Subcutaneous abdominal adipose tissue (tissue), 5 donors: Measurements from ENCODE around the gene MAP3K19.
"Not testable (repeated sequence)": the region's sequence is repeated elsewhere in the genome, so short reads cannot be mapped to it uniquely, and the experiment has no call there.

Experiments
- H3K27ac ChIP-seq: one replicate; pipeline ENCODE4 v1.7.0; 2013; ENCODE audit warnings: low read depth, mild to moderate bottlenecking, inconsistent platforms, low read length, moderate library complexity
- H3K27me3 ChIP-seq, 5 donors: one replicate each; pipeline ENCODE4 v1.7.0; 2013; ENCODE audit warnings: low read length in 5 of 5, inconsistent platforms in 1 of 5; ENCODE audit not compliant: control insufficient read depth in 5 of 5, insufficient read depth in 4 of 5
- H3K36me3 ChIP-seq, 5 donors: one replicate each; pipeline ENCODE4 v1.7.0; 2013; ENCODE audit warnings: low read length in 5 of 5; ENCODE audit not compliant: control insufficient read depth in 5 of 5, insufficient read depth in 5 of 5
- H3K4me1 ChIP-seq, 5 donors: one replicate each; pipeline ENCODE4 v1.7.0; 2013; ENCODE audit warnings: low read length in 5 of 5, mild to moderate bottlenecking in 3 of 5, moderate library complexity in 1 of 5; ENCODE audit not compliant: control insufficient read depth in 5 of 5, insufficient read depth in 5 of 5
- H3K4me3 ChIP-seq, 5 donors: one replicate each; pipeline ENCODE4 v1.7.0; 2013; ENCODE audit warnings: low read length in 5 of 5, low read depth in 1 of 5
- H3K9ac ChIP-seq, 5 donors: one replicate each; pipeline ENCODE4 v1.7.0; 2013; ENCODE audit warnings: low read length in 5 of 5, mild to moderate bottlenecking in 4 of 5, moderate library complexity in 3 of 5
- H3K9me3 ChIP-seq, 5 donors: one replicate each; pipeline ENCODE4 v1.7.0; 2013; ENCODE audit warnings: low read length in 5 of 5; ENCODE audit not compliant: control insufficient read depth in 5 of 5
- donor health status: healthy.
- donor health status: healthy.
- donor health status: healthy.
- donor health status: healthy.
- donor health status: healthy.

Gene MAP3K19

GRCh38 chr2:134973241-134974138 is 73.8 kb downstream of the MAP3K19 start:
- Histone ChIP-seq H3K9ac (no peak overlapping the region), H3K36me3 (no peaks in the 10 kb centered on the region), H3K27ac (no peak overlapping the region), H3K9me3 (peaks cover 0 to 12% (median 5%) of the 10 kb centered on the region in 5 donors), H3K27me3 (no peaks in the 10 kb centered on the region), H3K4me3 (no peak overlapping the region), H3K4me1 (peaks cover 0 to 5% (median 3%) of the 10 kb centered on the region in 5 donors)

- H3K27me3 ChIP-seq, H3K9me3 ChIP-seq, H3K27ac ChIP-seq, H3K4me1 ChIP-seq, H3K36me3 ChIP-seq, H3K4me3 ChIP-seq, H3K9ac ChIP-seq: not testable (repeated sequence)
Measured at GRCh38 chr2:134967166-134967565, 80.1 kb downstream of the MAP3K19 start.

- Histone ChIP-seq H3K9me3 (no peaks in the 10 kb centered on the region), H3K4me1 (no peaks in the 10 kb centered on the region), H3K36me3 (peaks cover 34 to 43% (median 40%) of the 10 kb centered on the region in 5 donors), H3K4me3 (no peak overlapping the region), H3K9ac (no peak overlapping the region), H3K27me3 (no peaks in the 10 kb centered on the region), H3K27ac (no peak overlapping the region)
Measured at GRCh38 chr2:134957477-134957876, 89.8 kb downstream of the MAP3K19 start.

GRCh38 chr2:134955744-134956143 is 91.5 kb downstream of the MAP3K19 start:
- Histone ChIP-seq H3K36me3 (peaks cover 38 to 53% (median 49%) of the 10 kb centered on the region in 5 donors), H3K9ac (no peak overlapping the region), H3K4me3 (no peak overlapping the region), H3K27ac (no peak overlapping the region), H3K4me1 (no peaks in the 10 kb centered on the region), H3K9me3 (no peaks in the 10 kb centered on the region), H3K27me3 (no peaks in the 10 kb centered on the region)

- Histone ChIP-seq H3K4me3 (no peak overlapping the region), H3K9me3 (no peaks in the 10 kb centered on the region), H3K27me3 (no peaks in the 10 kb centered on the region), H3K27ac (no peak overlapping the region), H3K4me1 (no peaks in the 10 kb centered on the region), H3K36me3 (peaks cover 47 to 68% (median 53%) of the 10 kb centered on the region in 5 donors), H3K9ac (no peak overlapping the region)
Measured at GRCh38 chr2:134954065-134954464, 93.2 kb downstream of the MAP3K19 start.

GRCh38 chr2:134952608-134953007 is 94.6 kb downstream of the MAP3K19 start:
- Histone ChIP-seq H3K36me3 (peaks cover 57 to 79% (median 64%) of the 10 kb centered on the region in 5 donors), H3K9ac (no peak overlapping the region), H3K4me3 (no peak overlapping the region), H3K27me3 (no peaks in the 10 kb centered on the region), H3K27ac (no peak overlapping the region), H3K4me1 (no peaks in the 10 kb centered on the region), H3K9me3 (no peaks in the 10 kb centered on the region)

GRCh38 chr2:134950886-134951285 is 96.4 kb downstream of the MAP3K19 start:
- Histone ChIP-seq H3K4me3 (no peak overlapping the region), H3K27ac (no peak overlapping the region)

GRCh38 chr2:134949981-134950708 is 97.1 kb downstream of the MAP3K19 start:
- H3K27me3 ChIP-seq, result no peaks in the 10 kb centered on the region
- no peak overlapping the region for H3K9ac ChIP-seq
- no peak overlapping the region for H3K27ac ChIP-seq
- H3K4me1 ChIP-seq, result no peaks in the 10 kb centered on the region
- H3K4me3 ChIP-seq, result no peak overlapping the region
- peaks cover 50 to 76% (median 60%) of the 10 kb centered on the region in 5 donors for H3K36me3 ChIP-seq
- no peaks in the 10 kb centered on the region for H3K9me3 ChIP-seq

More at GRCh38 chr2:134950886-134951285, 96.4 kb downstream of the MAP3K19 start:
- peaks cover 55 to 80% (median 61%) of the 10 kb centered on the region in 5 donors for H3K36me3 ChIP-seq
- H3K27me3 ChIP-seq, result no peaks in the 10 kb centered on the region
- no peaks in the 10 kb centered on the region for H3K9me3 ChIP-seq
- H3K4me1 ChIP-seq, result no peaks in the 10 kb centered on the region
- H3K9ac ChIP-seq, result no peak overlapping the region

GRCh38 chr2:134946073-134946472 is 101.2 kb downstream of the MAP3K19 start:
- H3K4me1 ChIP-seq, result peaks cover 0 to 4% (median 0%) of the 10 kb centered on the region in 5 donors
- H3K9me3 ChIP-seq, result no peaks in the 10 kb centered on the region
- H3K27ac ChIP-seq, result no peak overlapping the region
- no peak overlapping the region for H3K9ac ChIP-seq
- H3K4me3 ChIP-seq, result no peak overlapping the region
- H3K27me3 ChIP-seq, result no peaks in the 10 kb centered on the region
- H3K36me3 ChIP-seq, result peaks cover 24 to 57% (median 37%) of the 10 kb centered on the region in 5 donors

GRCh38 chr2:134944975-134945374 is 102.3 kb downstream of the MAP3K19 start:
- no peak overlapping the region for H3K9ac ChIP-seq
- no peaks in the 10 kb centered on the region for H3K27me3 ChIP-seq
- H3K9me3 ChIP-seq, result no peaks in the 10 kb centered on the region
- H3K4me1 ChIP-seq, result peaks cover 0 to 4% (median 0%) of the 10 kb centered on the region in 5 donors
- peaks cover 29 to 54% (median 41%) of the 10 kb centered on the region in 5 donors for H3K36me3 ChIP-seq
- no peak overlapping the region for H3K27ac ChIP-seq
- H3K4me3 ChIP-seq, result no peak overlapping the region
